Stimulated activated CD4-positive, alpha-beta T cell treated with anti-CD3 and anti-CD28 coated beads, Interleukin-12 subunit alpha, Interleukin-12 subunit beta, amount 100 ng/mL, for 4 hours (primary cell): ENCODE results near the gene CLPTM1L.
"Not testable (repeated sequence)": the region's sequence is repeated elsewhere in the genome, so short reads cannot be mapped to it uniquely, and the experiment has no call there.

Source experiments
- DNase-seq: peaks from one replicate; pipeline ENCODE4 v3.0.0-alpha.2; 2020

The CLPTM1L gene

DNA sequence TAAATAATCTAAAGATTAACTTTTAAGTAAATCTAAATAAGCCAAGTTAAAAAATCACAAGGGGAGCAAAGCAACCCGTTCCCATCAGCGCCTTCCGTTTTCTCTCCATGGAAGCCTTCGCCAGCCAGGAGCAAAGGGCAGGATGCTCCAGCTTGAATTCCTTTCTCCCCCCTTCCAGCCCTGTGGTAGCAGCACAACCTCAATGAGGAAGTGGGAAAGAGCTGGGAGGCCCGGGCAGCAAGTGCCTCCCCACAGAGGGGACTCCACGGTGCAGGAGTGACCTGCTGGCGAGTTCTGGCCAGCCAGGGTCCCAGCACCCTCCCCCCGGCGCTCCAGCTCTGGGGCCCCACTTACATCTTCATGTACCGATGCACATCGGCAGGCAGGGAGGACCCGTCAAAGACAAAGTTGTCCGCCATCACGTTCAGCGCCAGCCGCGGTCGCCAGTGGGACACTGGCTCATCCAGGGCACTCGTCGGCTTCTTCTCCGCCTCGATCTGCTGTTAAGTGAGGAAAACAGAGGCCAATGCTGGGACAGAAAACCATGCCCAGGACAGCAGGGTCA lies 6.3 kb downstream of the CLPTM1L start:
- DNase-seq: no peak

DNA sequence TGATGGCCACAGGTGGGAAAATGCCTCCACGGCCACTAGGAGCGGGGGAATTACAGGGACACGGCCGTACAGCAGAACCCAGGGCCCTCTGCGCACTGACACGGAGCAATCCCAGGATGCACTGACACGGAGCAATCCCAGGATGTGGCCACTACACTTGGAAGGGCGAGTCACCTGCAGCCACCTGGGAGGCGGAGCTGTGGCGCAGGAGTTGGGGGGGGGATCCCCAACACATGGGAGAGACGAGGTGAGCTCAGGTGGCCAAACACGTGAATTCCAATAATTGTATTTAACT lies 6.8 kb downstream of the CLPTM1L start:
- DNase-seq: no peak

DNA sequence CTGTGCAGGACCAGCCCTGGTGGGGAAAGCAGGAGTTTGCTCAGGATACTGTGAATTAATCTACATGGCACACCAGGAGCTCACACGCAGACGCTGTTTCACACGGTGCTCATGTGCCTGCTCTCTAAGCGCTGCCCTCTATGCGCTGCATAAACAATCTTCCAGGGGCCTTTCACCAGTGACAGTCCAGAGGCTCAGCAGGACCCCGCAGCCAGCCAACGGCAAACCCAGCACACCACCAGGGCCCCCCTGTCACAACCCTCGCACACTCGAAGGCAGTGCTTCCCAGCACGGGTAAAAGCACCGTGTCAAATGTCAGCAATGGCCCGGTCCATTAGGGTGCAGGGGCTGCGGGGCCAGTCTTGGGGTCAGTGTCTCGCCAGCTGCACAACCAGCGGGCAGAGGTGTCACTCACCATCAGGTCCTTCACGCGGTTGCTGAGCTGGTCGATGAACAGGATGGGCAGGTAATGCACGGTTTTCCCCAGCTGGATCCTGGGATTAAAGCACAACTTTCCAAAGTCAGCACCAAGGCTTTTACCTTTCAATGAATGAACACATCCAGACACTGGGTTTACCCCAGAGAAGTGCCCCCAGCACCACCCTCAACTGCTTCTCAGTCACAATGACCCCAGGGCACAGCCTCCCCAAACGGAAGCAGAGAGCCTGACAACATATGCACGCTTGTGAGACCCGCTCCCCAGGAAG lies 7.3 kb downstream of the CLPTM1L start:
- no peak for DNase-seq

DNA sequence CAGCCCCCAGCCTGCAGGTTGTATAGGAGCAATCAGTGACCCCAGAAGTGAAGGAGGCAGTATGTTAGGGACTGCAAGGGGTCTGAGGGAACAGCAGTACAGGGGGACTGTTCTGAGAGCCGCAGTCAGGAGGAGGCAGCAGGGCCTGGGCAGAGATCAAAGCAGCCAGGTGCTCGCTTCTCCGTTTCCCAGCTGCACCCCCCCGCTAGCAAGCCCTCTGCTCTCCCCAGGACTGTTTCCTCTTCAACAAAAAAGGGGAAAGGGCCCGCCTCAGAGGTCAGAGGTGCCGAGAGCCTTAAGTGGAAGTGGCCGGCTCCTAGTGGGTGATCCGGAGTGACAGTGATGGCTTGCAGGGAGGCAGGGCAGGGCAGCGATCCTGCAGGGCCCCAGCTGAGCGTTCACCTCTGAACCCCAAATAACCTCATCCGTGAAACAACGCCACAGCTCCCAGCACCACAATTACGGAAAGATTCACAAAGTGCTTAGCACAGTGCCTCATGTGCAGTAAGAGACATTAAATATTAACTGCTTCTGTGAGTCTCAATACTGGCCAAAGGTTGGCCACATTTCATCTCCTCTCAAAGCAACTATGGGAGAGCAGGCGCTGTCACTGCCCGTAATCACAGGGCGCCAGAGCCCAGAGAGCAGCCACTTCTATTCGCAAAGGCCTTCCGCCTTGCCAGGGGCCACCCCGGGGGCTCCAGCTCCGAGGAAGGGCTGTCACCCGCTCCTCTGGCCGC lies 8.0 kb downstream of the CLPTM1L start:
- DNase-seq: no peak

GRCh38 chr5:1336106-1336561 lies 8.8 kb downstream of the CLPTM1L start:
- DNase-seq: no peak

DNA sequence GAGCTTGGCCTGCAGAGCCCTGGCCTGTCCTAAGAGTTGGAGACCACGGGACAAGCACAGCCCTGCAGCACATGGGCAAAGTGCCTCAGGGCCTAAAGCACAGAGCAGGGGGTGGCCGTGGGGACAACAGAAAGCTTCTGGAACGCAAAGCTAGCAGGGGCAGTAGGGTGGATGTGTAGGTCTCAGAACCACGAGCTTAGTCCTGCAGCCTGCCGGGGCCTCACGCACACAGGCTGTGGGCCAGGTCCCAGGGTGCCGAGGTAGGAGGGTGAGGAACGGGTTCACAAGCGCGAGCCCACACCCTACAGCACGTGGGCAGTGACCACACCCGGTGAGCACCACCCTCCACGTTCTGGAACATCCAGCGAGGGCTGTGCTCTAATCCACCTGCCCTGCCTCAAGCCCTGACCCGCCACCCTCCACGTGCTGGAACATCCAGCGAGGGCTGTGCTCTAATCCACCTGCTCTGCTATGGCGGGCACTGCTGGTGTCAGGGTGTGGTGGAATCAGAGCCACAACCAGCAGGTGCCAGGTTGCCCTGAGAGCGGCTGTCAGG lies 9.3 kb downstream of the CLPTM1L start:
- no peak for DNase-seq

- no peak for DNase-seq
Observed at GRCh38 chr5:1334831-1335539, 9.9 kb downstream of the CLPTM1L start.

GRCh38 chr5:1333986-1334385 lies 10.9 kb downstream of the CLPTM1L start:
- no peak for DNase-seq

- DNase-seq: not testable (repeated sequence)
Observed at GRCh38 chr5:1333286-1333685, 11.6 kb downstream of the CLPTM1L start.

- DNase-seq: no peak
Observed at GRCh38 chr5:1332461-1333001, 12.4 kb downstream of the CLPTM1L start.

DNA sequence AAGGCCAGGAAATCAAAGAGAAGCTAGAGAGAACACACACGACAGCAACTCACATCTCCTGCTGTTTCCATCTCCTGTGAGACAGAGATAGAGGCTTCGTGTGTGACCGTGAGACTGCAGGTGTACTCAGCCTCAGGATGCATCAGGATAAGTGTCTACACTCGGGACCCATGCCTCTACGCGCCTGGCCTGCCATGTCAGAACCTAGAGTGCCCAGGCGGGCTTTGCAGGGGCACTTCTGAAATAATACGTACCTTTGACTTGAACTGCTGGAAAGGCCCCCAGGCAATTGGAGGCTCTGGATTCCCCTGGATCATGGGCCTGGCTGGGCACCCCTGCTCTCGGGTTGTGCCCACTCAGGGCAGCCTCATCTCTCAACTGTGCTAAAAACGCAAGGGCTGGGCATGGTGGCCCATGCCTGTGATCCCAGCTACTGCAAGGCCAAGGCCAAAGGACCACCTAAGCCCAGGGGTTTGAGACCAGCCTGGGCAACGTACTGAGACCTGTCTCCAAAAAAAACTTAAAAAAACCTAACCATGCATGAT lies 13.0 kb downstream of the CLPTM1L start:
- DNase-seq: no peak

- no peak for DNase-seq
Observed at GRCh38 chr5:1330847-1331831, 13.8 kb downstream of the CLPTM1L start.

DNA sequence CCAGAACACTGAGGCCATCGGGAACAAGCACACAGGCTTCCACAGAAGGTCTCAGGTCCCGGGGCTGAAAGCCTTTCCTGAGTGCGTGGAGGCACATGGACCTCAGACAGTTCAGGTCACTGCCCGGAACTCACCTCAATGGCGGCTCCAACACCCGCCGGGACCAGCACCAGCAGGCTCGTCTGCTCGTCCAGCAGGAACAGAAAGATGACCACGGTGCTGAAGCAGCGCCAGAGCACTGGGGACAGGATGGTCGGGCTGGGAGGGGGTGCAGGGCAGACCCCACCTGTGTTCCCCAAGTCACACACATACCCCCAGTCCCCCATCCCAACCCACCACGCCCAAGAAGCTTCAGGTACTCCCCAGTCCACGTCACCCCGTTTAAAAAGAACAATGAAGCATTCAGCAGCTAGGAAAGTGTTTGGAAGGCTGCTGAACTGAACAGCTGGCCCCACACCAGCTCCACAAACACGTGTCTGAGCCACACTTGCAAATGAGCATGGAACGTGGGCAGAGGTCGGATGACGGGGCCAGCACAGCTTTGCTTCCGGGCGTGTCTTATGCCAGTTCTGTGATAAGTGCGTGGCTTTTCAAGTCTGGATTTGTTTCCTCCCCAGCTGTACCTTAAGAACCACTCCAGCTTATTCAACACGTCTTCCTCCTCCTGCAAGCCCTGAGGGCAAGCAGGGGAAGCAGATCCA lies 14.6 kb downstream of the CLPTM1L start:
- no peak for DNase-seq

DNA sequence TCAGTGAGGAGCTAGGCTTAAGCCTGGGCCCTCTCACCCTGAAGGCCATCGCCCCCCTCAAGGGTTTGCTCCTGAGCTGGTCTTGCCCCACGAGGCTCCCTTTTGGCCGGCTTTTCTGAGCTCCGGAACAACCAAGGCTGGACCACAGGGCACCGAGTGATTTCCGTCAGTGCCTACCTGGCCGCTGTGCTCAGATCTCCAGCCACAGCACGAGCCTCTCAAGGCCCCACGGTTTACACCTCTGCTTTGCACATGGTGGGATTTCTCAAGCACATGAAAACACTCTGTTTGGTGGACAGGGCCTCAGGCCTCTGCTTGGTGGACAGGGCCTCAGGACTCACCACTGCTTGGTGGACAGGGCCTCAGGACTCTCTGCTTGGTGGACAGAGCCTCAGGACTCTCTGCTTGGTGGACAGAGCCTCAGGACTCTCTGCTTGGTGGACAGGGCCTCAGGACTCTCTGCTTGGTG lies 15.8 kb downstream of the CLPTM1L start:
- no peak for DNase-seq

- DNase-seq: not testable (repeated sequence)
Observed at GRCh38 chr5:1328237-1329110, 16.4 kb downstream of the CLPTM1L start.

DNA sequence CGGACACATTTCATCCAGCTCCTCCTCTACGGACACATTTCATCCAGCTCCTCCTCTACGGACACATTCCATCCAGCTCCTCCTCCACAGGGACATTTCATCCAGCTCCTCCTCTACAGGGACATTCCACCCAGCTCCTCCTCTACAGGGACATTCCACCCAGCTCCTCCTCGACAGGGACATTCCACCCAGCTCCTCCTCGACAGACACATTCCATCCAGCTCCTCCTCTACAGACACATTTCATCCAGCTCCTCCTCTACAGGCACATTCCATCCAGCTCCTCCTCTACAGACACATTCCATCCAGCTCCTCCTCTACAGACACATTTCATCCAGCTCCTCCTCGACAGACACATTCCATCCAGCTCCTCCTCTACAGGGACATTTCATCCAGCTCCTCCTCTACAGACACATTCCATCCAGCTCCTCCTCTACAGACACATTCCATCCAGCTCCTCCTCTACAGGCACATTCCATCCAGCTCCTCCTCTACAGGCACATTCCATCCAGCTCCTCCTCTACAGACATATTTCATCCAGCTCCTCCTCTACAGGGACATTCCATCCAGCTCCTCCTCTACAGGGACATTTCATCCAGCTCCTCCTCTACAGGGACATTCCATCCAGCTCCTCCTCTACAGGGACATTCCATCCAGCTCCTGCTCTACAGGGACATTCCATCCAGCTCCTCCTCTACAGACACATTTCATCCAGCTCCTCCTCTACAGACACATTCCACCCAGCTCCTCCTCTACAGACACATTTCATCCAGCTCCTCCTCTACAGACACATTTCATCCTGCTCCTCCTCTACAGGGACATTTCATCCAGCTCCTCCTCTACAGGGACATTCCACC lies 17.8 kb downstream of the CLPTM1L start:
- not testable (repeated sequence) for DNase-seq

DNA sequence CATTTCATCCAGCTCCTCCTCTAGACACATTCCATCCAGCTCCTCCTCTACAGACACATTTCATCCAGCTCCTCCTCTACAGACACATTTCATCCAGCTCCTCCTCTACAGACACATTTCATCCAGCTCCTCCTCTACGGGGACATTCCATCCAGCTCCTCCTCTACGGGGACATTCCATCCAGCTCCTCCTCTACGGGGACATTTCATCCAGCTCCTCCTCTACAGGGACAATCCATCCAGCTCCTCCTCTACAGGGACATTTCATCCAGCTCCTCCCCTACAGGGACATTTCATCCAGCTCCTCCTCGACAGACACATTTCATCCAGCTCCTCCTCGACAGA lies 18.4 kb downstream of the CLPTM1L start:
- not testable (repeated sequence) for DNase-seq

GRCh38 chr5:1325870-1326531 lies 18.9 kb downstream of the CLPTM1L start:
- no peak for DNase-seq
